ENCODE results near the gene INTS13. TPM values are rescaled to one million over a fixed set of nuclear protein-coding genes. Genes with fewer than 3 reads are reported as not detected.

INTS13 gene
- total and polyA plus RNA-seq, 2 of the 13 experiments (the other 11 are each of a cell fraction or from before 2014, with no cell fraction given): 16.3 to 43.7 TPM

DNA sequence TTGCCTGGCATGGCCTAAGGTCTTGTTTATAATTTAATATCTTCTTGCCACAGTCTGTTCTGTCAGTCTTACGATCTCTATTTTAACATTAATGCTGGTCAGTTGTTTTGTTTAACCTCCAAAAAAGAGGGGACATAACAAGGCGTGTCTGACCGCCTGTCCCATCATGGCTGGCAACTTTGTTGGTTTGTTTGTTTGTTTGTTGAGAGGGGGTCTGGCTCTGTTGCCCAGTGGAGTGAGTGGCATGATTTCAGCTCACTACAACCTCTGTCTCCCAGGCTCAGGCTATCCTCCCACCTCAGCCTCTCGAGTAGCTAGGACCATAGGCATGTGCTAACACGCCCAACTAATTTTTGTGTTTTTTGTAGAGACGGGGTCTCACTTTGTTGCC, 68.7 kb downstream of the INTS13 start:
- ATAC-seq (no peak), DNase-seq (ENCODE audit: low spot score) (no peak), FAIRE-seq (no peak)
- no peaks in the 10 kb centered on the region for H3K36me3 ChIP-seq (replicated peaks in 1 of 2; ENCODE audit: control insufficient read depth in 1 of 2, insufficient read depth in 2 of 2, low read length in 2 of 2)
- no peaks in the 10 kb centered on the region for H3K79me2 ChIP-seq (ENCODE audit: insufficient read depth, low read length)
- H3K4me1 ChIP-seq (ENCODE audit: insufficient read depth, low read length): peaks cover 26% of the 10 kb centered on the region
- no peaks in the 10 kb centered on the region for H3K9me3 ChIP-seq (ENCODE audit: low read length)
- H3K27ac ChIP-seq (ENCODE audit: extremely low read length, insufficient read depth, low read length): no peak overlapping the region
- intact Hi-C loops (cut with micrococcal nuclease; ENCODE audit: unreplicated experiment) (no loop called here), in situ Hi-C loops (cut with HindIII; ENCODE audit: extremely low pct_ligation_motif_present, low pct_unique_long_range_greater_than_20kb) (no loop called here)
- H4K20me1 ChIP-seq (ENCODE audit: insufficient read depth, low read length): no peaks in the 10 kb centered on the region
- ChIA-PET CTCF (ENCODE audit: low intra/inter-chr PET ratio, low total read pairs) (no interaction called here), POLR2A (no interaction called here)
- no peak overlapping the region for H3K9ac ChIP-seq (ENCODE audit: insufficient read depth, low read depth, low read length)
- H2AFZ ChIP-seq (ENCODE audit: low read length): no peak overlapping the region
- no TSS peak for BruUV-seq (replicated peaks)
- H3K4me2 ChIP-seq (ENCODE audit: low read depth, low read length): no peak overlapping the region
- 74% methylated on average over 6 of the region's 6 CpGs for WGBS (ENCODE audit: low lambda C conversion rate)
- no peak overlapping the region for H3K4me3 ChIP-seq (replicated peaks in 1 of 3; ENCODE audit: insufficient read depth in 1 of 3, low read depth in 2 of 3, low read length in 3 of 3)
- TF ChIP-seq, protein P1, sequence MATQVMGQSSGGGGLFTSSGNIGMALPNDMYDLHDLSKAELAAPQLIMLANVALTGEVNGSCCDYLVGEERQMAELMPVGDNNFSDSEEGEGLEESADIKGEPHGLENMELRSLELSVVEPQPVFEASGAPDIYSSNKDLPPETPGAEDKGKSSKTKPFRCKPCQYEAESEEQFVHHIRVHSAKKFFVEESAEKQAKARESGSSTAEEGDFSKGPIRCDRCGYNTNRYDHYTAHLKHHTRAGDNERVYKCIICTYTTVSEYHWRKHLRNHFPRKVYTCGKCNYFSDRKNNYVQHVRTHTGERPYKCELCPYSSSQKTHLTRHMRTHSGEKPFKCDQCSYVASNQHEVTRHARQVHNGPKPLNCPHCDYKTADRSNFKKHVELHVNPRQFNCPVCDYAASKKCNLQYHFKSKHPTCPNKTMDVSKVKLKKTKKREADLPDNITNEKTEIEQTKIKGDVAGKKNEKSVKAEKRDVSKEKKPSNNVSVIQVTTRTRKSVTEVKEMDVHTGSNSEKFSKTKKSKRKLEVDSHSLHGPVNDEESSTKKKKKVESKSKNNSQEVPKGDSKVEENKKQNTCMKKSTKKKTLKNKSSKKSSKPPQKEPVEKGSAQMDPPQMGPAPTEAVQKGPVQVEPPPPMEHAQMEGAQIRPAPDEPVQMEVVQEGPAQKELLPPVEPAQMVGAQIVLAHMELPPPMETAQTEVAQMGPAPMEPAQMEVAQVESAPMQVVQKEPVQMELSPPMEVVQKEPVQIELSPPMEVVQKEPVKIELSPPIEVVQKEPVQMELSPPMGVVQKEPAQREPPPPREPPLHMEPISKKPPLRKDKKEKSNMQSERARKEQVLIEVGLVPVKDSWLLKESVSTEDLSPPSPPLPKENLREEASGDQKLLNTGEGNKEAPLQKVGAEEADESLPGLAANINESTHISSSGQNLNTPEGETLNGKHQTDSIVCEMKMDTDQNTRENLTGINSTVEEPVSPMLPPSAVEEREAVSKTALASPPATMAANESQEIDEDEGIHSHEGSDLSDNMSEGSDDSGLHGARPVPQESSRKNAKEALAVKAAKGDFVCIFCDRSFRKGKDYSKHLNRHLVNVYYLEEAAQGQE (IDR thresholded peaks at IDR 0.05; ENCODE audit: borderline replicate concordance in 1 of 2, low read depth in 1 of 2, low read length in 2 of 2): no peak
- no peak for TF ChIP-seq ZNF24 (IDR thresholded peaks at IDR 0.05)
- TF ChIP-seq ZBTB7A (CRISPR knock-in tag; IDR thresholded peaks at IDR 0.05): no peak
- TF ChIP-seq POGZ (CRISPR knock-in tag; IDR thresholded peaks at IDR 0.05): no peak
- peaks cover 0 to 5% of the 10 kb centered on the region in 2 experiments; a peak in 2 of 5 replicates for H3K27me3 ChIP-seq (ENCODE audit: control insufficient read depth in 1 of 2, insufficient read depth in 2 of 2, low read length in 2 of 2)

All from HepG2 (cell line).